Subcutaneous adipose tissue (tissue), 4 donors: ENCODE results near the gene SYT8. TPM values are rescaled to one million over a fixed set of nuclear protein-coding genes. Genes with fewer than 3 reads are reported as not detected.

Experiments
- CTCF ChIP-seq: fragments of 450-650 bp; IDR thresholded peaks from one replicate; pipeline ENCODE4 v1.5.1; 2016; ENCODE audit warnings: low read depth, mild to moderate bottlenecking, control low read depth, antibody characterized with exemption, moderate library complexity
- total RNA-seq, 4 donors: library from RNA; depleted of rRNA; stranded (reverse); fragments of >200 nt; gene quantifications; one replicate each; pipeline ENCODE4 v1.1.0, GENCODE V29; 2016

SYT8 gene
- total RNA-seq, 4 donors from 2014 or later, result not detected

DNA sequence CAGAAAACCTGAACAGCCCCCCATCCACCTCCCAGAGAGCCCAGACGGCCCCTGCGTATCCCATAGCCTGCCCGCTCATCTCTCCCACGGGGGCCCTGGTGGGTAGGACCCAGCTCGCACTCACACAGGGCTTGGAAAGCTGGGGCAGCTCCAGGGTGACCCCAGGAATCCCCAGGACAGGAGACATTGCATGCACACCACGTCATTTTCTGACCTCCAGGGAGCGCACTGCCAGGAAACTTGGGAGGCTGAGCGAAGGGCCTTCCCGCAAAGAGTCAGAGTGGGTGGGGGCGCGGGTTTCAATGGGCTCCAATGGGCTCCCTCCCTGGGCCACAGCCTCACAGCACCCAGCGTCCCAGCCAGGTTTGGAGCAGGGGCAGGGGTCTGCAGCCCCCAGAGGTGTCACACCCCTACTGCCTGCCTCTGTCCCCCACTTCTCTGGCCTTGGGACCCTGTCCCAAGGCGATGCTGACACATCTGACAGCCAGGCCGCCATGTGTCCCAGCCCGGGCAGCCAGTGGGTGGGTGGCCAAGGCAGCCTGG lies 8.2 kb upstream of the SYT8 start:
- TF ChIP-seq CTCF, result no peak

GRCh38 chr11:1827095-1827813 lies 7.5 kb upstream of the SYT8 start:
- TF ChIP-seq CTCF, result no peak

DNA sequence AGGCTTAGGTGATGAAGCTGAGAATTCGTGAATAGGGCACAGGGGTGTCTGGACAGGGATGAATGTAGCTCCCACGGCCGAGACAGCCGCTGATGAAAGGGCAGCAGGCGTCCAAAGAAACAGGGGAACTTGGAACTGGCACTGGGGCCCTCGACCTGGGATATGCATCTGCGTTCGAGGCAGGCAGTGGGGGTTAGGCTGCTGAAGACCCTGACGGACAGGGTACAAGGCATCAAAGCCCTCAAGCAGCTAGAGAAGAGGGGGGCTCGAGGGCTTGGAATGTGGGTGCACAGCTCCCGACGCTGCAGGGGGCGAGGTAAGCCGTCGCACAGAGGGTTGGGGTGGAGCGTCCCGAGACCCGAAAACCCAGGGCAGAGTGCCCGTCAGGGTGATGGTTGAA lies 6.9 kb upstream of the SYT8 start:
- no peak for TF ChIP-seq CTCF

DNA sequence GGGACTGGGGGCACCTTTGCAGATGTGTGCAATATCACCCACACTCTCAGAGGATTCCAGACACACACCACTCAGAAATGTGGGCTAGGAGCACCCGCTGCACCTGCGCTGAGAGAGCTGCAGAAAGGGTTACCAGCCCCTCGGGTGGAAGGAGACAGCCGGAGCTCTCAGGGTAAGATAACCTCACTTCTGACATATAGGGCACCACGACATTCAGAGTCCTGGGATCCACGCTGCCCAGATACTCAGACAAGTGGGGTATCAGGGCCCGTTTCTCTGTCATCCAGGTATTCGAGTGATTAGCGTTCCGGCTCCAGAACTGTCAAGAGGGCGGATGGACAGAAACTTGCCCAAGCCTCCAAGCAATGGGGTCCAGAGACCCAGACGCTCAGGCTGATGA lies 6.2 kb upstream of the SYT8 start:
- no peak for TF ChIP-seq CTCF

GRCh38 chr11:1829039-1829820 lies 5.6 kb upstream of the SYT8 start:
- no peak for TF ChIP-seq CTCF

GRCh38 chr11:1830004-1830321 lies 4.8 kb upstream of the SYT8 start:
- no peak for TF ChIP-seq CTCF
